Right ventricle myocardium inferior (tissue), 1 donor: ENCODE results near the gene GRIFIN. TPM values are rescaled to one million over a fixed set of nuclear protein-coding genes. Genes with fewer than 3 reads are reported as not detected.

Experiments
- ATAC-seq: fragments of 200-7000 bp; cut with Tn5 transposase; one replicate; pipeline ENCODE4 v1.9.1; 2020; ENCODE audit warnings: mild to moderate bottlenecking, moderate library complexity
- DNase-seq: peaks from one replicate; pipeline ENCODE4 v3.0.0; 2021; ENCODE audit errors: missing footprints
- intact Hi-C: fragments of 100-400 bp; cut with DNase I; formaldehyde crosslinking; loops from one replicate; pipeline ENCODE4 v1.11.0; 2022
- total RNA-seq: library from RNA; stranded (reverse); fragmentation: NEBNext Ultra II Directional; extraction: Animal tissue kit (Norgen Biotek cat#: 25700); gene quantifications from one replicate; pipeline ENCODE4 v1.2.1, GENCODE V29; 2021
- donor health status: DM: no; HTN: yes; CAD: no; lungs with severe emphysema.

GRIFIN gene
- total RNA-seq, 1 donor from 2014 or later, result not detected

- intact Hi-C loops, result no loop called here
- ATAC-seq (no peak), DNase-seq (no peak)
Measured at GRCh38 chr7:2515424-2516193, 39.4 kb upstream of the GRIFIN start.

- intact Hi-C loops, result no loop called here
- ATAC-seq, result no peak
- DNase-seq, result no peak
Measured at GRCh38 chr7:2514473-2515423, 38.5 kb upstream of the GRIFIN start.

- intact Hi-C loops, result no loop called here
- DNase-seq, result no peak
- ATAC-seq, result no peak
Measured at GRCh38 chr7:2513702-2514101, 37.5 kb upstream of the GRIFIN start.

- ATAC-seq (no peak), DNase-seq (no peak)
- intact Hi-C loops, result no loop called here
Measured at GRCh38 chr7:2512713-2513112, 36.5 kb upstream of the GRIFIN start.

- ATAC-seq (peak; percentile 40), DNase-seq (no peak)
- intact Hi-C loops, result no loop called here
Measured at GRCh38 chr7:2512179-2512661, 36.0 kb upstream of the GRIFIN start.

GRCh38 chr7:2511769-2512168, 35.6 kb upstream of the GRIFIN start:
- intact Hi-C loops, result no loop called here
- ATAC-seq (no peak), DNase-seq (no peak)

- intact Hi-C loops, result no loop called here
- DNase-seq (no peak), ATAC-seq (peak; percentile 17)
Measured at GRCh38 chr7:2510909-2511768, 34.9 kb upstream of the GRIFIN start.

- DNase-seq (no peak), ATAC-seq (no peak)
- intact Hi-C loops, result no loop called here
Measured at GRCh38 chr7:2510130-2510776, 34.1 kb upstream of the GRIFIN start.

- intact Hi-C loops, result no loop called here
- DNase-seq (no peak), ATAC-seq (no peak)
Measured at GRCh38 chr7:2509298-2509906, 33.2 kb upstream of the GRIFIN start.

- ATAC-seq (peak; percentile 64), DNase-seq (peak; percentile 87)
- intact Hi-C loops, result no loop called here
Measured at GRCh38 chr7:2508327-2509215, 32.4 kb upstream of the GRIFIN start.

GRCh38 chr7:2507917-2508306, 31.7 kb upstream of the GRIFIN start:
- DNase-seq, result no peak
- intact Hi-C loops, result no loop called here
- ATAC-seq, result no peak

GRCh38 chr7:2507208-2507916, 31.2 kb upstream of the GRIFIN start:
- ATAC-seq (no peak), DNase-seq (no peak)
- intact Hi-C loops, result no loop called here

GRCh38 chr7:2505401-2505800, 29.2 kb upstream of the GRIFIN start:
- intact Hi-C loops, result no loop called here
- no peak for ATAC-seq

GRCh38 chr7:2504889-2505375, 28.7 kb upstream of the GRIFIN start:
- DNase-seq (no peak), ATAC-seq (no peak)
- intact Hi-C loops, result loop anchor here (1.0 kb wide), 1 partner anchor 45 kb away; no protein-coding TSS in a partner anchor

More at GRCh38 chr7:2505401-2505800, 29.2 kb upstream of the GRIFIN start:
- no peak for DNase-seq

- DNase-seq, result no peak
- ATAC-seq, result no peak
- intact Hi-C loops, result loop anchor here (1.0 kb wide), 1 partner anchor 44 kb away; no protein-coding TSS in a partner anchor
Measured at GRCh38 chr7:2504128-2504888, 28.1 kb upstream of the GRIFIN start.
